Naive thymus-derived CD8-positive, alpha-beta T cell (primary cell): ENCODE data around the gene ZNF678. TPM values are rescaled to one million over a fixed set of nuclear protein-coding genes. Genes with fewer than 3 reads are reported as not detected.

ENCODE experiments used
- ATAC-seq, 2 donors: fragments of 150-1000 bp; cut with Tn5 transposase in 1 of 2; sonication (Bioruptor Pico), chemical (Tn5 transposase) in 1 of 2; 1 replicate in 1 of 2; 2 replicates in 1 of 2; pipeline ENCODE4 v1.10.0; 2021; ENCODE audit warnings: mild to moderate bottlenecking in 2 of 2, moderate library complexity in 2 of 2
- POLR2A ChIA-PET: fragments of 350-600 bp; sonication (Branson Sonifier 250); formaldehyde crosslinking; loops from one replicate; lab custom pipeline; 2021; ENCODE audit warnings: antibody characterized with exemption; lab: Charles Lee
- DNase-seq, 10 donors: peaks; one replicate each; pipeline versions ENCODE4 v3.0.0 to v3.0.0-alpha.2; 2020 to 2022
- H3K27ac Mint-ChIP-seq, 10 donors: one replicate each; pipeline ENCODE4 v1.8.0; 2020 to 2022; ENCODE audit warnings: mild to moderate bottlenecking in 10 of 10, mixed read lengths in 10 of 10, moderate library complexity in 4 of 10, inconsistent platforms in 1 of 10
- H3K27me3 Mint-ChIP-seq, 5 donors: one replicate each; pipeline ENCODE4 v1.8.0; 2021 to 2022; ENCODE audit warnings: mixed read lengths in 5 of 5
- H3K36me3 Mint-ChIP-seq, 3 donors: one replicate each; pipeline ENCODE4 v1.8.0; 2020 to 2022; ENCODE audit warnings: mixed read lengths in 3 of 3, mild to moderate bottlenecking in 2 of 3, inconsistent platforms in 1 of 3
- H3K4me1 Mint-ChIP-seq, 4 donors: one replicate each; pipeline ENCODE4 v1.8.0; 2021 to 2022; ENCODE audit warnings: mixed read lengths in 4 of 4
- H3K4me3 Mint-ChIP-seq, 10 donors: one replicate each; pipeline ENCODE4 v1.8.0; 2020 to 2022; ENCODE audit warnings: mild to moderate bottlenecking in 10 of 10, mixed read lengths in 10 of 10, moderate library complexity in 6 of 10, inconsistent platforms in 1 of 10
- H3K9me3 Mint-ChIP-seq, 9 donors: one replicate each; pipeline ENCODE4 v1.8.0; 2020 to 2022; ENCODE audit warnings: mixed read lengths in 9 of 9, mild to moderate bottlenecking in 3 of 9, inconsistent platforms in 1 of 9, moderate library complexity in 1 of 9
- polyA plus RNA-seq, 3 donors: library from polyadenylated mRNA; unstranded; fragments of 300-500 nt; fragmentation: Illumina TruSeq; gene quantifications; one replicate each; pipeline ENCODE4 v1.2.3, GENCODE V29; 2021
- total RNA-seq, 8 experiments: library from RNA in 2 of 8; stranded (reverse) in 2 of 8; gene quantifications; one replicate each; pipeline ENCODE4 v1.2.3 and lab custom pipeline; 2021 to 2026

Gene ZNF678
- total and polyA plus RNA-seq, 5 experiments from 2014 or later: 4.0 to 11.8 (median 6.0) TPM

DNA sequence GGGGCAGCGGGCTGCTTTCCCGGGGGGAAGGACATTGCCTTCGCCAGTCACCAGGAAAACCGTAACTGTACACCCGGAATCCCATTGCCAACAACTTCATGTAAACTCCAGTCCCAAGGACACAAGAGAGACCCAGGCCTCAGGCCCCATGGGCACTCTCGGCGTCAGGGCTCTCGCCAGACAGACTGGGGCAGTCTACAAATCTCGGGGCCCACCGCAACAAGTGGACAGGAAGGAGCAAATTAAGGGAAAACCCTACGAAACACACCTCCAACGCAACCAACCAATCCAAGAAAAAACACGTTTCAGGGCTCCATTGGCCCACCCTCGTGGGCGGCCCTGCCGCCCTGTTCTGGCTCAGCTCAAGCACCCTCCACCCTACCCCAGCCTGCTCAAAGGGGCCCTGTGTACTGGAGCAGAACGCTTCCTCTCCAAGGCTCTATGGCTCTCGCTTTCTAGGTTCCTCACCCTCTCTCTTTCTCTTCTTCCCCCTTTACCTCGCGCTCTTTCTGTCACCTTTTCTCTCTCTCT, 4.6 kb upstream of the ZNF678 start:
- POLR2A ChIA-PET: no interaction called here
- H3K36me3 Mint-ChIP-seq: peaks cover 3 to 14% (median 5%) of the 10 kb centered on the region in 3 donors
- H3K27ac Mint-ChIP-seq: peak overlapping the region in 1 of 10 donors; percentile 54
- H3K27me3 Mint-ChIP-seq: peaks cover 18 to 46% (median 41%) of the 10 kb centered on the region in 5 donors
- peak overlapping the region in 6 of 10 donors; percentile 3 to 61 (median 34) for H3K4me3 Mint-ChIP-seq
- no peak for DNase-seq
- H3K9me3 Mint-ChIP-seq: peaks cover 0 to 21% (median 9%) of the 10 kb centered on the region in 9 donors
- no peak for ATAC-seq
- H3K4me1 Mint-ChIP-seq: peaks cover 17 to 18% (median 18%) of the 10 kb centered on the region in 4 donors

DNA sequence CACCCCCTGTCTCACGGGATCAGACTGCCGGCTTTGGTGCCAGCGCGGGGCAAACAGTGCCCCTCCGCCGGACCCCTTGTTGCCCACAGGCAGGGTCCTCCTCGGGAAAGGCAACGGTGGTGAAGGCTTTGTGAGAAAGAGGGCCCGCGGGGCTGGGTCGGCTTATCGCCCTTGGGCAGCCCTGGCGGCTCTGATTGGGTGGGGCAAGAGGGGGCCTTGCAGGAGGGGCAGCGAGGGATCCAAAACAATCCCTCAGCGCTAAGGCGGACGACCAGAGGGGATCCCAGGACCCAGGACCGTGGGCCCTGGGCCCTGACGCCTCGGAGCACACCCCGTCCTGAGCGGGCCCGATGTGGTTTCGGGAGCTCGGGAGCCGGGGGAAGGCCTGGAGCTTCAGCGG, 3.9 kb upstream of the ZNF678 start:
- H3K4me1 Mint-ChIP-seq: peaks cover 22 to 25% (median 25%) of the 10 kb centered on the region in 4 donors
- ATAC-seq (no peak), DNase-seq (no peak)
- POLR2A ChIA-PET: no interaction called here
- H3K9me3 Mint-ChIP-seq: peaks cover 0 to 16% (median 6%) of the 10 kb centered on the region in 9 donors
- peaks cover 18 to 42% (median 40%) of the 10 kb centered on the region in 5 donors for H3K27me3 Mint-ChIP-seq
- peaks cover 3 to 14% (median 5%) of the 10 kb centered on the region in 3 donors for H3K36me3 Mint-ChIP-seq
- H3K27ac Mint-ChIP-seq: peak overlapping the region in 1 of 10 donors; percentile 24
- peak overlapping the region in 4 of 10 donors; percentile 26 to 61 (median 34) for H3K4me3 Mint-ChIP-seq

DNA sequence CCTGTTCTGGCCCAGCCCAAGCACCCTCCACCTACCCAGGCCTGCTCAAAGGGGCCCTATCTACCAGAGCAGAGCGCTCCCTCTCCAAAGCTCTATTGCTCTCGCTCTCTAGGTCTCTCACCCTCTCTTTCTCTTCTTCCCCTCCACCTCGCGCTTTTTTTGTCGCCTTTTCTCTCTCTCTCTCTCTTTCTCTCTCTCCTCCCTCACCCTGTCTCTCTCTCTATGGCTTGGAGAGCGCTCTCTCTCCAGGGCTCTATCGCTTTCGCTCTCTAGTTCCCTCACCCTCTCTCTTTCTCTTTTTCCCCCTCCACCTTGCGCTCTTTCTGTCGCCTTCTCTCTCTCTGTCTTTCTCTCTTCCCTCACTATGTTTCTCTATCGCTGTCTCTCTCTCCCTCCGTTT, 3.4 kb upstream of the ZNF678 start:
- peaks cover 18 to 42% (median 40%) of the 10 kb centered on the region in 5 donors for H3K27me3 Mint-ChIP-seq
- H3K9me3 Mint-ChIP-seq: peaks cover 0 to 14% (median 4%) of the 10 kb centered on the region in 9 donors
- peak overlapping the region in 1 of 10 donors; percentile 37 for H3K27ac Mint-ChIP-seq
- DNase-seq (no peak), ATAC-seq (no peak)
- H3K36me3 Mint-ChIP-seq: peaks cover 3 to 14% (median 5%) of the 10 kb centered on the region in 3 donors
- POLR2A ChIA-PET: no interaction called here
- H3K4me3 Mint-ChIP-seq: peak overlapping the region in 8 of 10 donors; percentile 12 to 61 (median 46)
- peaks cover 23 to 29% (median 27%) of the 10 kb centered on the region in 4 donors for H3K4me1 Mint-ChIP-seq

DNA sequence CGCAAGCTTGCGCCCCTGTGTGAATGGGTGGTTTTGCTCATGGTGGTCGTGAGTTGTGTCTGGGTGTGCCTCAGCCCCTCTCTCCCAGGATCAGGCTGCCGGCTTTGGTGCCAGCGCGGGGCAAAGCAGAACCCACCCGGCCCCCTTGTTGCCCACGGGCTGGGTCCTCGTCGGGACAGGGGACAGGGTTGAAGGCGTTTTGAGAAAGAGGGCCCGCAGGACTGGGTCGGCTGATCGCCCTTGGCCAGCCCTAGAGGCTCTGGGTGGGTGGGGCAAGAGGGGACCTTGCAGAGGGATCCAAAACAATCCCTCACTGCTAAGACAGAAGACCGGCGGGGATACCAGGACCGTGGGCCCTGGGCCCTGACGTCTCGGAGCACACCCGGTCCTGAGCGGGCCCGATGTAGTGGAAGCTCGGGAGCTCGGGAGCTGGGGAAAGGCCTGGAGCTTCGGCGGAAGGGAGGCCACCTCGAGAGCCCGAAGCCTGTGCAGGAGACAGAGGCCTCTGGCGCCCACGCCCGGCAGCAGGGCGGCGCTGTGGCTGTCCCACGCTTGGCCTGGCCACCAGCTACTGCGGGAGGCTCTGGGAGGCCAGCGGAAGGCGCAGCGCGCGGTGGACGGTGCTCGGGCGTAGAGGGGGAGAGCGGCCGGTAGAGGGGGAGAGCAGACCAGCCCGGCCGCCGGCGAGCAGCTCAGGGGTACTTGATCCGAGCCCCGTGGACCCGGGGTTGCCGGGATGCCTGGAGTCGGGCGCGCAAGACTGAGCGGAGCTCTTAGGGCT, 2.8 kb upstream of the ZNF678 start:
- POLR2A ChIA-PET: no interaction called here
- ATAC-seq (no peak), DNase-seq (no peak)
- Mint-ChIP-seq H3K36me3 (peaks cover 3 to 14% (median 5%) of the 10 kb centered on the region in 3 donors), H3K4me3 (peak overlapping the region in 5 of 10 donors; percentile 12 to 61 (median 43)), H3K9me3 (peaks cover 0 to 14% (median 4%) of the 10 kb centered on the region in 9 donors), H3K27me3 (peaks cover 18 to 42% (median 40%) of the 10 kb centered on the region in 5 donors), H3K4me1 (peaks cover 23 to 32% (median 27%) of the 10 kb centered on the region in 4 donors), H3K27ac (peak overlapping the region in 2 of 10 donors; percentile 33 to 40)

DNA sequence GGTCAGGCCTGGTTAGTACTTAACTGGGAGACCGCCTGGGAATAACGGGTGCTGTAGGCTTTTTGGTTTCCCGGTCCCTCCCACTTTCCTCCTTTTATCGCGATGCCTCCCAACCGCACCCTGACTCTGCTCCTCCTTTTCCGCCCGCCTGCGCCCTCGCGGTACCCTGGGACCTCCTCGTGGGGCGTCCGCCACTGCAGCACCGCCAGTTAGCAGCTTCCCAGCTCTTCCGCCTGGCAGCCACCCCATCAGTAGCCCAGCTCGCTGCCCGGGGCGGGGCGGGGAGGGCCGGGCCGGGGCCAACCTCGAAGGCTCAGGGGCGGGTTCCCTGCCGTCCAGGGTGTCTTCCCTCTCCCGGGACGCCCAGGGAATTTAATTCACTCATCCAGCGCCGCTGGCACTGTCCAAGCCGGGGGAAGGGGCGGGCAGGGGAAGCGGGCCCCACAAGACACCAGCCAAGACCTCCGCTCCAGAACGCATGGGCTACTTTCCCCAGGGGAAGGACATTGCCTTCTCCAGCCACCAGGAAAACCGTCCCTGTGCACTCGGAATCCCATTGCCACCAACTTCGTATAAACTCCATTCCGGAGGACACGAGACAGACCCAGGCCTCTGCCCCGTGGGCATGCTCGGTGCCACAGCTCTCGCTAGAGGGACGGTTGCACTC, 2.0 kb upstream of the ZNF678 start:
- H3K9me3 Mint-ChIP-seq: peaks cover 0 to 14% (median 4%) of the 10 kb centered on the region in 9 donors
- H3K4me3 Mint-ChIP-seq: peak overlapping the region in 3 of 10 donors; percentile 7 to 65 (median 15)
- H3K27me3 Mint-ChIP-seq: peaks cover 18 to 42% (median 40%) of the 10 kb centered on the region in 5 donors
- POLR2A ChIA-PET: no interaction called here
- H3K4me1 Mint-ChIP-seq: peaks cover 23 to 36% (median 29%) of the 10 kb centered on the region in 4 donors
- ATAC-seq (no peak), DNase-seq (no peak)
- peak overlapping the region in 1 of 10 donors; percentile 26 for H3K27ac Mint-ChIP-seq
- peaks cover 3 to 11% (median 5%) of the 10 kb centered on the region in 3 donors for H3K36me3 Mint-ChIP-seq

DNA sequence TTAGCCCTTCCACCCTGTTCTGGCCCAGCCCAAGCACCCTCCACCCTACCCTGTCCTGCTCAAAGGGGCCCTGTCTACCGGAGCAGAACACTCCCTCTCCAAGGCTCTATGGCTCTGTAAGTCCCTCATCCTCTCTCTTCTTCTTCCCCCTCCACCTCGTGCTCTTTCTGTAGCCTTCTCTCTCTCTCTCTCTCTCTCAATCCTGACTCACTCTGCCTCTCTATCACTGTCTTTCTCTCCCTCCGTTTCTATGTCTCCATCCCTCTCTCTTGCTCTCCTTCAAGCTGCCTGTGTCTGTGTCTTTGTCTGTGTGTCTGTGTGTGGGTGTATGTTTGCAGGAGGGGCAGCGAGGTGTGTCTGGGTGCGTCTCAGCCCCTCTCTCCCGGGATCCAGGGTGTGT, 1.3 kb upstream of the ZNF678 start:
- peak overlapping the region in 8 of 10 donors; percentile 0 to 65 (median 20) for H3K4me3 Mint-ChIP-seq
- POLR2A ChIA-PET: no interaction called here
- H3K9me3 Mint-ChIP-seq: peaks cover 0 to 14% (median 4%) of the 10 kb centered on the region in 9 donors
- DNase-seq (no peak), ATAC-seq (no peak)
- H3K4me1 Mint-ChIP-seq: peaks cover 23 to 42% (median 34%) of the 10 kb centered on the region in 4 donors
- H3K27me3 Mint-ChIP-seq: peaks cover 18 to 42% (median 34%) of the 10 kb centered on the region in 5 donors
- peaks cover 5 to 11% (median 5%) of the 10 kb centered on the region in 3 donors for H3K36me3 Mint-ChIP-seq
- peak overlapping the region in 2 of 10 donors; percentile 73 to 85 for H3K27ac Mint-ChIP-seq

DNA sequence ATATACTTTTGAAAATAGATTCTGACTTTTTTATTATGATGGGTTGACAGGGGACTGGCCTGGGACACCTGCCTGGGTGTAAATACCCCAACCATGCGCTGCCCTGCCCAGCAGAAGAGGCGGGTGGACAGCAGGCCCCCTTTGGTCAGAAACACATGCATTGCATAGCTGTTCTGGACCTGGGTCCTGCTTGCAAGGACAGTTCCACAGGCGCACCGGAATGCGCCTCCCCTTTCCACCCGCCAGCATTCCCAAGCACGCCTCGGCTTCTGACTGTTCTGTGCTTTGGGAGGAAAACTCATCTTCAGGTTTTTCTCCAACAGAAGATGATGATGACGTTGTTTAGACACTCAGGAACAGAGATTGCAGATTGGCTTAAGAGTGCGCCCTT, 428 bp upstream of the ZNF678 start:
- POLR2A ChIA-PET: no interaction called here
- Mint-ChIP-seq H3K4me3 (peak overlapping the region; percentile 92 to 98 (median 94)), H3K27ac (peak overlapping the region; percentile 80 to 97 (median 94)), H3K36me3 (peaks cover 5 to 11% (median 6%) of the 10 kb centered on the region in 3 donors), H3K4me1 (peaks cover 25 to 48% (median 40%) of the 10 kb centered on the region in 4 donors), H3K9me3 (peaks cover 0 to 10% (median 4%) of the 10 kb centered on the region in 9 donors), H3K27me3 (peaks cover 18 to 40% (median 28%) of the 10 kb centered on the region in 5 donors)
- no peak for ATAC-seq
- DNase-seq: no peak

DNA sequence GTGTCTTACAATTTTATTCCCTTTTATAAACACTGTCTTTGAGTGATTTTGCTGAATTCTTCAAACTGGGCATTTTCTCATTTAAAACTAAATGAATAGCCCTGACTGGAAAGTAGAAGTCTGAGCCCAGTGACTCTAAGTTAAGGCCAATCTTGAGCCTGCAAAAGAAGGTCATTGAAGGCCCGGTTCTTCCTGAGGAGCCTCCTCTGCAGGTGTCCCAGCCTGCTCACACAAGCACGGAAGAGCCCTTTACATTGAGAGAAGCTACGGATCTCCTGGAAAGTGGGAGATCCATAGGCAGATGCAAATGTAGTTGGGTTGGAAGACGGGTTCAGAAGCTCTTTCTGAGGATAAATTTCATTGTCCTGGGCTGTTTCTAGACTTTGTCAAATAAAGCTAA, 3.9 kb downstream of the ZNF678 start:
- POLR2A ChIA-PET: no interaction called here
- H3K9me3 Mint-ChIP-seq: peaks cover 0 to 3% (median 0%) of the 10 kb centered on the region in 9 donors
- peak overlapping the region in 1 of 10 donors; percentile 26 for H3K4me3 Mint-ChIP-seq
- no peak for DNase-seq
- no peak for ATAC-seq
- H3K27me3 Mint-ChIP-seq: peaks cover 1 to 4% (median 2%) of the 10 kb centered on the region in 5 donors
- H3K27ac Mint-ChIP-seq: peak overlapping the region in 1 of 10 donors; percentile 23
- H3K36me3 Mint-ChIP-seq: peaks cover 3 to 17% (median 13%) of the 10 kb centered on the region in 3 donors
- H3K4me1 Mint-ChIP-seq: peaks cover 23 to 53% (median 49%) of the 10 kb centered on the region in 4 donors

DNA sequence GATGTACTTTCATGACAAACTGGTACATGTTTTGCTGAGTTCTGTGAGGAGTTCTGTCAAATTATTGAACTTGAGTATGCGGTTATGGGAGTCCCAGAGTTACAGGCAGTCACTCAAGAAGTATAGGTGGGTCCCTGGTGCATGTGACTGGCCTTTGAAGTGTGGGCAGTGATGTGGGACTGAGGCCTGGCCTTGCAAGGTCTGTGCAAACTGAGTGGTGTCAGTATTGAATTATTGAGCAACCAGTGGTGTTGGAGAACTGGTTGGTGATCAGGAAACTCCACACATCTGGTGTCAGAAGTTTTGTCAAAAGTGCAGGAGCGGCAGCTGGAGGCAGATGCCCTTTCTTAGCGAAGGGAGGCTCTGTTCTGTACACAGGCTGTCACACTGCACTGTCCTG, 5.2 kb downstream of the ZNF678 start:
- Mint-ChIP-seq H3K4me3 (peak overlapping the region in 2 of 10 donors; percentile 15 to 22), H3K27me3 (no peaks in the 10 kb centered on the region), H3K27ac (peak overlapping the region in 1 of 10 donors; percentile 21), H3K4me1 (peaks cover 23 to 57% (median 51%) of the 10 kb centered on the region in 4 donors), H3K9me3 (peaks cover 0 to 8% (median 0%) of the 10 kb centered on the region in 9 donors), H3K36me3 (peaks cover 8 to 25% (median 16%) of the 10 kb centered on the region in 3 donors)
- ATAC-seq: no peak
- POLR2A ChIA-PET: no interaction called here
- DNase-seq: no peak

DNA sequence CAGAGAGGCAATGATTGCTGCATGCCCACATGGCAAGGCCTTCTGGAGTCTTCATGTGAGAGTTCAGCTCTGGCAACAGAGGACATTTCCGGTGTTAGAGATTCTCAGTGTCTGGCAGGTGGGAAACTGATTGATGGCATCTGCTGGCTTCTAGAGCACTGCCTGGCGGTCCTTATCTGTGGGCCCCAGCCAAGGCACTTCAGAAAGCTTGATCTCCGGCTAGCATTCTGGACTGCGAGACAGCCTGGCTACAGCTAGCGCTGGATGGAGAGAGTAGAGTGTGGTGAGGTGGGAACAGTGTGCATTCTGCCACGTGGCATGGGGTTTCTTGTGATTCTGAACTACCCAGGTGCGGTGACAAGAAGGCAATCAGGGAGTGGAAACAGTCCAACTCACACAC, 9.4 kb downstream of the ZNF678 start:
- POLR2A ChIA-PET: no interaction called here
- H3K4me1 Mint-ChIP-seq: peaks cover 28 to 46% (median 36%) of the 10 kb centered on the region in 4 donors
- peak overlapping the region in 1 of 10 donors; percentile 22 for H3K4me3 Mint-ChIP-seq
- H3K27me3 Mint-ChIP-seq: no peaks in the 10 kb centered on the region
- no peak for DNase-seq
- peaks cover 25 to 62% (median 45%) of the 10 kb centered on the region in 3 donors for H3K36me3 Mint-ChIP-seq
- ATAC-seq: no peak
- H3K27ac Mint-ChIP-seq: peak overlapping the region in 1 of 10 donors; percentile 54
- peaks cover 13 to 48% (median 26%) of the 10 kb centered on the region in 9 donors for H3K9me3 Mint-ChIP-seq

DNA sequence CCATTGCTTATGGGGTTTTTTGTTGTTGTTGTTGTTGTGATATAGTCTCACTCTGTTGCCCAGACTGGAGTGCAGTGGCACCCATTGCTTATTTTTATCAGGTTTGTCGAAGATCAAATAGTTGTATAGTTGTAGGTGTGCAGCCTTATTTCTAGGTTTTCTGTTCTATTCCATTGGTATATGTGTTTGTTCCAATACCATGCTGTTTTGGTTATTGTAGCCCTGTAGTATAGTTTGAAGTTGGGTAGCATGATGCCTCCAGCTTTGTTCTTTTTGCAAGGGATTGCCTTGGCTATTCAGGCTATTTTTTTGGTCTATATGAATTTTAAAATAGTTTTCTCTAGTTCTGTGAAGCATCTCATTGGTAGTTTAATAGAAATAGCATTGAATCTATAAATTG, 11.6 kb downstream of the ZNF678 start:
- DNase-seq (no peak), ATAC-seq (no peak)
- H3K4me1 Mint-ChIP-seq: peaks cover 30 to 49% (median 35%) of the 10 kb centered on the region in 4 donors
- POLR2A ChIA-PET: no interaction called here
- H3K4me3 Mint-ChIP-seq: no peak overlapping the region
- no peak overlapping the region for H3K27ac Mint-ChIP-seq
- H3K36me3 Mint-ChIP-seq: peaks cover 24 to 68% (median 59%) of the 10 kb centered on the region in 3 donors
- H3K27me3 Mint-ChIP-seq: no peaks in the 10 kb centered on the region
- peaks cover 13 to 65% (median 36%) of the 10 kb centered on the region in 9 donors for H3K9me3 Mint-ChIP-seq

DNA sequence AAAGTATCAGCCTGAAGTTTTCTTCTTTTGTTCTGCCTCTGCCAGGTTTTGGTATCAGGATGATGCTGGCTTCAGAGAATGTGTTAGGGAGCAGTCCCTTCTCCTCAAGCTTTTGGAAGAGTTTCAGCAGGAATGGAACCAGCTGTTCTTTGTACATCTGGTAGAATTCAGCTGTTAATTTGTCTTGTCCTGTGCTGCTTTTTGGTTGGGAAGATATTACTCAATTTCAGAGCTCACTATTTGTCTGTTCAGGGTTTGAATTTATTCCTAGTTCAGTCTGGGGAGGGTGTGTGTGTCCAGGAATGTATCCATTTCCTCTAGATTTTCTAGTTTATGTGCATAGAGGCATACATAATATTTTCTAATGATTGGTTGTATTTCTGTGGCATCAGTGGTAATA, 12.8 kb downstream of the ZNF678 start:
- no peak for DNase-seq
- Mint-ChIP-seq H3K9me3 (peaks cover 13 to 68% (median 36%) of the 10 kb centered on the region in 9 donors), H3K27ac (no peak overlapping the region), H3K27me3 (no peaks in the 10 kb centered on the region), H3K4me3 (peak overlapping the region in 1 of 10 donors; percentile 42), H3K4me1 (peaks cover 27 to 43% (median 29%) of the 10 kb centered on the region in 4 donors), H3K36me3 (peaks cover 26 to 75% (median 60%) of the 10 kb centered on the region in 3 donors)
- ATAC-seq: no peak
- POLR2A ChIA-PET: no interaction called here
